GM12891 (cell line): ENCODE results near the gene LGR5.

Experiments used
- PAX5 ChIP-seq: IDR thresholded peaks from 2 replicates; pipeline ENCODE4 v1.6.1; 2011; ENCODE audit warnings: low read length, moderate library complexity, mild to moderate bottlenecking; ENCODE audit not compliant: insufficient read depth, severe bottlenecking
- POLR2A ChIP-seq: IDR thresholded peaks from 2 replicates; pipeline ENCODE4 v1.6.1; 2011; ENCODE audit warnings: low read depth, low read length, control low read depth
- POLR2AphosphoS5 ChIP-seq: IDR thresholded peaks from 2 replicates; pipeline ENCODE4 v1.6.1; 2011; ENCODE audit warnings: low read depth, low read length, control low read depth
- SPI1 ChIP-seq: IDR thresholded peaks from 2 replicates; pipeline ENCODE4 v1.6.1; 2011; ENCODE audit warnings: low read depth, low read length, control low read depth
- TAF1 ChIP-seq: IDR thresholded peaks from 2 replicates; pipeline ENCODE4 v1.6.1; 2011; ENCODE audit warnings: low read depth, low read length, control low read depth

DNA sequence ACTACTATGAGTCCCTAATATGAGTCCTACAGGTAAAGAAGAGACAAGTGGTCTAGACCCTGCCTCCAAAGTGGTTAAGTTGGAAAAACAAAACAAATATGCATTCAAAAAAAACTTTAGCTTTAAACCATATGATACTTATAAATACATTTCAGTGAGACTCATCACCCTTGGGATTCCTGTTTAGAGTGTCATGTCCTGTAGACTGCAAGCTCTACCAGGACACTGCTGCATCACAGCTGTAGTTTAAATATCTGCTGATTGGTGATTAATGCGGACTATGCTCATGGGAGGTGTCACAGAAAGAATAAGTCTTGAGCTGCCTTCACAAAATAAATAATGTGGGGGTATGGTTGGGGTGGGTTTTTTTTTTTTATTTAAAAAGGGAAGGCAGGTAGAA lies 8.8 kb upstream of the LGR5 start:
- no peak for TF ChIP-seq POLR2AphosphoS5
- no peak for TF ChIP-seq TAF1
- no peak for TF ChIP-seq POLR2A
- TF ChIP-seq SPI1 = no peak
- no peak for TF ChIP-seq PAX5
